Testis (tissue), 2 donors: Measurements from ENCODE around the gene TAGLN2.

Source experiments
- POLR2A ChIP-seq: fragments of 450-650 bp; IDR thresholded peaks from one replicate; pipeline ENCODE4 v1.6.1; 2017; ENCODE audit warnings: antibody characterized with exemption, mild to moderate bottlenecking, moderate library complexity
- TF ChIP-seq, protein P1 (sequence below), 3 experiments: fragments of 450-650 bp in 2 of 3; fragments of 200-600 bp in 1 of 3; sonication (generic) in 1 of 3; IDR thresholded peaks; one replicate each; pipeline ENCODE4 v1.5.1; 2016 to 2019; ENCODE audit warnings: antibody characterized with exemption in 3 of 3, mild to moderate bottlenecking in 2 of 3, moderate library complexity in 1 of 3

DNA sequence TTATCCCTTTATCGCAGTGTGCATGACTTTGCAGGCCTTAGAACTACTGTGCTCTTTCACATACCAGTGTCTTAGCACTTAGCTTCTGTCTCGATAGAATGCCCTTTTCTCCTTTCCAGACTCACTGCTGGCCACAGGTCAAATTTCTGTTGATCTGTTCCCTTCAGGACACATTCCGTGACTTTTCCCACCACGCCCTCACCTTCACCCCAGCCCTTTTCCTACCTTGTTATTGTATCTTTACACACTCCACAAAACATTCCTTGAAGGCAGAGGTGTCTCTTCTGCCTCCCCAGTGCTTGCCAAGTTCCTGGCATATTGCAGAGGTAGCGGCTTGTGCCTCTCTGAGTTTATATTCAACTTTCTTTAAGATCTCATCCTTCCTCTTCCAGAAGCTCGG lies 23.8 kb upstream of the TAGLN2 start:
- TF ChIP-seq POLR2A: no peak
- TF ChIP-seq, protein P1, sequence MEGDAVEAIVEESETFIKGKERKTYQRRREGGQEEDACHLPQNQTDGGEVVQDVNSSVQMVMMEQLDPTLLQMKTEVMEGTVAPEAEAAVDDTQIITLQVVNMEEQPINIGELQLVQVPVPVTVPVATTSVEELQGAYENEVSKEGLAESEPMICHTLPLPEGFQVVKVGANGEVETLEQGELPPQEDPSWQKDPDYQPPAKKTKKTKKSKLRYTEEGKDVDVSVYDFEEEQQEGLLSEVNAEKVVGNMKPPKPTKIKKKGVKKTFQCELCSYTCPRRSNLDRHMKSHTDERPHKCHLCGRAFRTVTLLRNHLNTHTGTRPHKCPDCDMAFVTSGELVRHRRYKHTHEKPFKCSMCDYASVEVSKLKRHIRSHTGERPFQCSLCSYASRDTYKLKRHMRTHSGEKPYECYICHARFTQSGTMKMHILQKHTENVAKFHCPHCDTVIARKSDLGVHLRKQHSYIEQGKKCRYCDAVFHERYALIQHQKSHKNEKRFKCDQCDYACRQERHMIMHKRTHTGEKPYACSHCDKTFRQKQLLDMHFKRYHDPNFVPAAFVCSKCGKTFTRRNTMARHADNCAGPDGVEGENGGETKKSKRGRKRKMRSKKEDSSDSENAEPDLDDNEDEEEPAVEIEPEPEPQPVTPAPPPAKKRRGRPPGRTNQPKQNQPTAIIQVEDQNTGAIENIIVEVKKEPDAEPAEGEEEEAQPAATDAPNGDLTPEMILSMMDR (IDR thresholded peaks at IDR 0.05): no peak
